PFSK-1 (cell line): ENCODE measurements around the gene SESN1.

Source experiments
- SIN3A ChIP-seq: IDR thresholded peaks from 2 replicates; pipeline ENCODE4 v1.6.1; 2012; ENCODE audit warnings: mild to moderate bottlenecking, low read length, moderate library complexity, borderline replicate concordance; ENCODE audit not compliant: insufficient read depth
- TF ChIP-seq, protein P1 (sequence below), 2 experiments: IDR thresholded peaks; 2 replicates each; pipeline versions ENCODE4 v1.6.1 to v1.8.0; 2011 to 2012; ENCODE audit warnings: low read depth in 2 of 2, low read length in 2 of 2, control low read depth in 1 of 2, inconsistent platforms in 1 of 2, mild to moderate bottlenecking in 1 of 2, moderate library complexity in 1 of 2; ENCODE audit not compliant: insufficient read depth in 1 of 2

DNA sequence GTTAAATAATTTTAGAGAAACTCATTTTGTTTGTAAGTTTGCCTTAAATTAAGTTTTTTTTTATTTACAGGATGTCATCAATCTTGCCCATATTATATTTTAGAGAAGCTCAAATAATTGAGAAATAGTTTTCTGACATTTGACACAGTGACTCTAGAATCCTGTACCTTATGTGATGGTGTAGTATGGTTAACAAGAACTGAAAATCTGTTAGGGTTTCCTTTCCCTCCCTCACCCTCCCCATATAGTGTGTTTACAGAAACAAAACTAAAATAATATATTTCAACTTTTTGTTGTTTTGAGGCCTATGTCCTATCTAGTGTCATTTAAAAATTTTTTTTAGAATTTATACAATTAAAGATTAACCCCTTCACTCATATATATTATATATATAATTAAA, 91.8 kb downstream of the SESN1 start:
- no peak for TF ChIP-seq SIN3A
- TF ChIP-seq, protein P1, sequence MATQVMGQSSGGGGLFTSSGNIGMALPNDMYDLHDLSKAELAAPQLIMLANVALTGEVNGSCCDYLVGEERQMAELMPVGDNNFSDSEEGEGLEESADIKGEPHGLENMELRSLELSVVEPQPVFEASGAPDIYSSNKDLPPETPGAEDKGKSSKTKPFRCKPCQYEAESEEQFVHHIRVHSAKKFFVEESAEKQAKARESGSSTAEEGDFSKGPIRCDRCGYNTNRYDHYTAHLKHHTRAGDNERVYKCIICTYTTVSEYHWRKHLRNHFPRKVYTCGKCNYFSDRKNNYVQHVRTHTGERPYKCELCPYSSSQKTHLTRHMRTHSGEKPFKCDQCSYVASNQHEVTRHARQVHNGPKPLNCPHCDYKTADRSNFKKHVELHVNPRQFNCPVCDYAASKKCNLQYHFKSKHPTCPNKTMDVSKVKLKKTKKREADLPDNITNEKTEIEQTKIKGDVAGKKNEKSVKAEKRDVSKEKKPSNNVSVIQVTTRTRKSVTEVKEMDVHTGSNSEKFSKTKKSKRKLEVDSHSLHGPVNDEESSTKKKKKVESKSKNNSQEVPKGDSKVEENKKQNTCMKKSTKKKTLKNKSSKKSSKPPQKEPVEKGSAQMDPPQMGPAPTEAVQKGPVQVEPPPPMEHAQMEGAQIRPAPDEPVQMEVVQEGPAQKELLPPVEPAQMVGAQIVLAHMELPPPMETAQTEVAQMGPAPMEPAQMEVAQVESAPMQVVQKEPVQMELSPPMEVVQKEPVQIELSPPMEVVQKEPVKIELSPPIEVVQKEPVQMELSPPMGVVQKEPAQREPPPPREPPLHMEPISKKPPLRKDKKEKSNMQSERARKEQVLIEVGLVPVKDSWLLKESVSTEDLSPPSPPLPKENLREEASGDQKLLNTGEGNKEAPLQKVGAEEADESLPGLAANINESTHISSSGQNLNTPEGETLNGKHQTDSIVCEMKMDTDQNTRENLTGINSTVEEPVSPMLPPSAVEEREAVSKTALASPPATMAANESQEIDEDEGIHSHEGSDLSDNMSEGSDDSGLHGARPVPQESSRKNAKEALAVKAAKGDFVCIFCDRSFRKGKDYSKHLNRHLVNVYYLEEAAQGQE (IDR thresholded peaks at IDR 0.05; ENCODE audit: insufficient read depth in 1 of 2, low read depth in 2 of 2, low read length in 2 of 2): no peak
